HG03442 (cell line): ENCODE measurements around the gene ERVV-1.
"Not testable (repeated sequence)": the region's sequence is repeated elsewhere in the genome, so short reads cannot be mapped to it uniquely, and the experiment has no call there.

ENCODE experiments used
- ATAC-seq: cut with Tn5 transposase; IDR thresholded peaks from one replicate; pipeline ENCODE4 v1.9.1; 2021; ENCODE audit warnings: mild to moderate bottlenecking, moderate library complexity; ENCODE audit not compliant: unreplicated experiment

Gene ERVV-1

DNA sequence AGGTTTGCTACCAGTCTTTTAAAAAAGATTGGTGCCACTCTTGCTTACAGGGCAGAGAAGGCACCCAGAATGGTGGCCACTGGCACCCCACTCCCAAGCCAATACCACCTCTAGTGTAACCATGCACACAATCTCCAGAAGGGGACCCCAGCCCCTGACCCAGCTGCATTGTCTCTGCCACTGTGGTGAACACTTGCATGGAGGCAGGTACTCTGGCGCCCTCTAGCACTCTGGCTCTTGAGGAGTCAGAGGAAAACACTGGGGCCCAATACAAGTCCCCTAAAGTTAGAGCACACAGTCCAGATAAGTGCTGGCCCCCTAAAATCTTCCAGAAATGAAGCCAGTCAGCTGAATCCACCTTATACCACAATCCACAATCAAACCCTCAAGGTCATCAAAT, 6.0 kb downstream of the ERVV-1 start:
- ATAC-seq = no peak

DNA sequence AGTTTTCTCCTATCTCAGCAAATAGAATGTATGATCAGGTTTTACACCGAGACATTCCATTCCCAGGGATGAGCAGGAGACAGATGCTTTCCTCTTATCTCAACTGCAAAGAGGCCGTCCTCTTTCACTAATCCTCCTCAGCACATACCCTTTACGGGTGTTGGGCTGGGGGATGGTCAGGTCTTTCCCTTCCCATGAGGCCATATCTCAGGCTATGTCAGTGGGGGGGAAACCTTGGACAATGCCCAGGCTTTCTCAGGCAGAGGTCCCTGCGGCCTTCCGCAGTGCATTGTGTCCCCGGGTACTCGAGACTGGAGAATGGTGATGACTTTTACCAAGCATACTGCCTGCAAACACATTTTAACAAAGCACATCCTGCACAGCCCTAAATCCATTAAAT, 14.6 kb downstream of the ERVV-1 start:
- ATAC-seq = not testable (repeated sequence)

DNA sequence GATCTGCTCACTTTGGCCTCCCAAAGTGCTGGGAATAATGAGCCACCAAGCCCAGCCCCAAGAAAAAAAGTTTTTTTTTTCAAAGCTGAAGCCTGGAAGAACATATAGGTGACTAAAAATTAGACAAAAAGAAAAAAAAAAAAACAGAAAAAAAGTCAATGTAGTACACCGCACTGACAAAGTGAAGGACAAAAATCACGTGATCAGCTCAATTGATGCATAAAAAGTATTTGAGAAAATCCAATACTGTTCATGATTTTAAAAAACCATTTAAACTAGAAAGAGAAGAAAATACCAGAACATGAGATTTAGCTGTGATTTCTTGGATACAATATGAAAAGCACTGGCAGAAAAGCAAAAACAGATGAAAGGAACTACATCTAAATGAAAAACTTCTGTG, 20.3 kb downstream of the ERVV-1 start:
- no peak for ATAC-seq

DNA sequence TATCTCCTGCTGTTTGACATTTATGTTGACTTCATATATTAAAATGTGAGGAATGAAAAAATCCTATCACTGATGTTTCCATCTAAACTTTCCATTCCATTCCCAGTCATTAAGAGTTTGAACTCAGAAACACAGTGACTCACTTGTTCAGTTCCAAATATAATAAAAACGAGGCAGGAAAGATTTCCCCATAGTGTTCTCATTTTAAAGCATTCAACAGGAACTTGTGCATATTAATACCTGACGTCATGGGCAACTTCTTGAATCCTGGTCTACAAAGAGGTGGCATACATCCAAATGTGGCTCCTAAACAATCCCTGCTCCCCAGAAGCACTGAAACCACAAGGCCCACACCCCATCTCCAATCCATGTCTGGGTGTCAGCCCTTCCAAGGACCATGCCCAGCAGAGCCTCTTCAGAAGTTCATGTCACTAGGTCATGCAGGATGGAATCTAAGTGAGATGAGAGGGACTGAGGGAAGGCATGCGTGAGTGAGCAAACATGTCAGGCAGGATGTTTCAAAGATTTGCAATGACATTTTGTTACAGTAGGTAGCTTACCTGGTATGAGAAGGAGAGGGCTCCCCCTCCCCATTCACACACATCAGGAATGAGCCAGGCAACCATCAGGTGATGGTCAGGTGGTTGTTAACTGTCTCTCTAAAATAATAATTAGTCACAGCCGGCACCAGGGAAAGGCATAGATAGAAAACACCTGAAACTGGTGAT, 21.4 kb downstream of the ERVV-1 start:
- ATAC-seq = no peak

DNA sequence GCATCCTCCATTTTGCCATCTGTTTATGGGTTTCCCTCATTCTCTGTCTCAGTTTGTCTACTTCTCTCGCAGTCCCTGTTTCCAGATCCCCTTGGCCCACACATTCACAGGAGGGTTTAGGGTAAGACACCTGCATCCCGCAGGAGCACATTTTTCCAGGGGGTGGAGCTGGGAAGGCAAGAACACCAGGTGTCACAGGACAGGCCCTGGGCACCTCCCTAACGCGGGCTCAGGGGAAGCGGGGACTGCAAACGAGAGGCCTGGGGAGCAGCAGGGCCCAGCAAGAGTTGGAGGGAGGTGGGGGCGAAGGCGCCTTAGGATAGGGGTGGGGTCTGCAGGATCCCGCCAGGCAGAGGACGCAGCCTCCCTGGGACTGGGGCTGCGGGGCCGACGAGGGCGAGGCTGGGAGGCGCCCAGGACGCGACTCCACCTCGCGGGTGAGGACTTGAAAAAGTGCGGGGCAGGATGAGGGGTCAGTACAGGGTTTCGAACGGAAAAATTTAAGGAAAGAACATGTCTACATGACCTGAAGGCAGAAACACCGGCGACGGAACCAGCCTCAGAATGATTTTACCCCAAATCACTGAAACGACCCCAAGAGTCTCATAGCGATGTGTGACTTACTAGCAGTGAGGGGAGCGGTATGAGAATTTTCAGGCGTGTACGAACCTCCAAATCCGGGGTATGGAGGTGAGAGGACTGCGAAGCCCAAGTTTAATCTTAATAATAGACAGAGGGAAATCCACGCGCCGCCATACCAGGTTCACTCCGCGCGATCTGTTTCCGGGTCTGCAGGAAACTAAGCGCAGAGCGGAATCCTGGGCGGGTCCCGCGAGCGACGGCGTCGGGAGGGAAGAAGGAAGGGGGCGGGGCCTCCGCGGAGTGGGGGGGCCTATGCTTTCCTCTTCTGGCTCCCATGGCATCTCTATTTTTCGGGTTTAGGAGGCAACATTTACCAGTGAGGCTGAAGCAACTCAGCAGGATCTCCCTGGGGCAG, 23.7 kb downstream of the ERVV-1 start:
- no peak for ATAC-seq

DNA sequence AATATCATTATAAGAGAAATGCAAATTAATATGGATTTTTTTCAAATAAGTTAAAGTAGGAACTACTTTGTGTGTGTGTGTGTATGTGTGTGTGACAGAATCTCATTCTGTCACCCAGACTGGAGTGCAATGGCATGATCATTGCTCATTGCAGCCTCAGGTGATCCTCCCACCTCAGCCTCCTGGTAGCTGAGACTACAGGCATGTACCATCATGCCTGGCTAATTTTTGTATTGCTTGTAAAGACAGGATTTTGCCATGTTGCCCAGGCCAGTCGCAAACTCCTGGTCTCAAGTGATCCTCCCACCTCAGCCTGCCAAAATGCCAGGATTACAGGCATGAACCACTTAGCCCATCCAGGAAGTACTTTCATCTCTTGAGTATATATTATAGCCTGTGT, 27.6 kb downstream of the ERVV-1 start:
- ATAC-seq = no peak

DNA sequence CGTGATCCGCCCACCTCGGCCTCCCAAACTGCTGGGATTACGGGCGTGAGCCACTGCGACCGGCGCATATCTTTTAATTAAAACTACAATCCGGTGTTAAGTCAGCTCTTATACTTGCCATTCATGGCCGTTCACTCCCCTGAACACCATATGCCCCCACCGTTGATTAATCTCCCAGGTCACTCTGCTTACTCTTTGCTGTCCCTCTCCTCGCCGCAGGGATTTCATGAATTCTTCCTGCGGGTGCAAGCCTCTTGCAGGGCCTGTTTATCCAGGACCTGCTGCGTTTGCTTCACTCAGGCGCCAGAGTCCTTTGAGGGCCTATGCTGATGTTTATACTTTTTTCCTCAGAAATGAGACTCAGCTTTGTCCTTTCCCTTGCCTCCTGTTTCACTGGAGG, 31.8 kb downstream of the ERVV-1 start:
- no peak for ATAC-seq

DNA sequence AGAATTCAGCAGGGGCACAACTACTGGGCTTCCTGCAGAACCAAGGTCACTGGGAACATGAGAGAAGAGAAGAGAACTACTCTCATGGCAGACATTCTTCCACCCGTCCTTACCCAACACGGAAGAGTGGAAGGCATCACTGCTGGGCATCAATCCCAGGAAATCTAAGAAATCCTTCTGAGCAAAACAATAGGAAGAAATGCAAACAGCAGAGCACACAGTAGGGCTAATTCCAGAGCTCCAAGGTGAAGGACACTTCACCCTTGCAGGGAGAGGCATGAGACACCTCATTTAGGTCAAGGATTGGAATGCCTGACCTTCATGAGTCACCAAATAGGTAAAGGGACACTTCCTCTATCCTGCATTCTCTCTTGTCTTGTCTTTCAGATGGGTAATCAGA, 33.7 kb downstream of the ERVV-1 start:
- no peak for ATAC-seq

DNA sequence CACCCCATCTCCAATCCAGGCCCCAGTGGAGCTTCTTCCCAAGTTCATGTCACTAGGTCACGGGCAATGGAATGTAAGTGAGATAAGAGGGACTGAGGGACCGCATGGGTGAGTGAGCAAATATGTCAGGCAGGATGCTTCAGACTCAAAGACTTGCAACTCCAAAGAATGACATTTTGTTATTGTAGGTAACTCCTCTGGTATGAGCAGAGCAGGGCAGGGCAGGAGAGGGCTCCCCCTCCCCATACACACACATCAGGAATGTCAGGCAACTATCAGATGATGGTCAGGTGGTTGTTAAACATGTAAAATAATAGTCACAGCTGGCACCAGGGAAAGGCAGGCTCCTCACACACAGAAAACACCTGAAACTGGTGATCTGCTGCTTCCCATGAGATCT, 41.4 kb downstream of the ERVV-1 start:
- ATAC-seq = no peak

DNA sequence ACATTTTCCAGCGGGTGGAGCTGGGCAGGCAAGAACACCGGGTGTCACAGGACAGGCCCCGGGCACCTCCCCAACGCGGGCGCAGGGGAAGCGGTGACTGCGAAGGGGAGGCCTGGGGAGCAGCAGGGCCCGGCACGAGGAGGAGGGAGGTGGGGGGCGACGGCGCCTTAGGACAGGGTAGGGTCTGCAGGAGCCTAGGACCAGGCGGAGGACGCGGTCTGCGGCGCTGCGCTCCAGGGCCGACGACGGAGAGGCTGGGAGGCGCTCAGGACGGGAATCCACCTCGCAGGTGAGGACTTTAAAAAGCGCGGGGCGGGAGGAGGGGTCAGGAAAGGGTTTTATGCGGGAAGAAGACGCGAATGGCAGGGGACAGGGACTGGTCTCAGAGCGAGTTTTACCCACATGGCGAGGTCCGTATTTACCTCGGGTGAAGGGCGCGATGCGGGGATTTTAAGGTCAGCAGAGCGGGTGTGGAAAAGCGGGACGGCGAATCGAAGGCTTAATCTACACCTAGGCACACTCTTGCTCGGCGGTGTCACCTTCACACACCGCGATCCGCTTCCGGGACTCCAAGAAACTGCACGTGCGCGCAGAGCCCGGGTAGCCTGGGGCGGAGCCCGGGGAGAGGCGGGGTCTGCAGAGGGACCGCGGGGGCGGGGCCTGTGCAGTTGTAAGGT, 44.3 kb downstream of the ERVV-1 start:
- no peak for ATAC-seq
